Suppressor macrophage (primary cell): ENCODE results near the gene OLFML1.

Experiments used
- DNase-seq, 4 experiments: peaks; one replicate each; pipeline ENCODE4 v3.0.0-alpha.2; 2020 to 2022

The OLFML1 gene

GRCh38 chr11:7480113-7480512 is 5.2 kb upstream of the OLFML1 start:
- no peak for DNase-seq

- DNase-seq = no peak
Measured at GRCh38 chr11:7484131-7484530, 1.2 kb upstream of the OLFML1 start.

GRCh38 chr11:7484645-7485044 is 661 bp upstream of the OLFML1 start:
- DNase-seq = no peak

- DNase-seq = no peak
Measured at GRCh38 chr11:7486098-7486780, 933 bp downstream of the OLFML1 start.

- DNase-seq = no peak
Measured at GRCh38 chr11:7486781-7487140, 1.5 kb downstream of the OLFML1 start.

- no peak for DNase-seq
Measured at GRCh38 chr11:7487360-7487759, 2.1 kb downstream of the OLFML1 start.

- no peak for DNase-seq
Measured at GRCh38 chr11:7488681-7489080, 3.4 kb downstream of the OLFML1 start.

GRCh38 chr11:7489376-7489775 is 4.1 kb downstream of the OLFML1 start:
- DNase-seq = peak; percentile 33 to 74 (median 55)

GRCh38 chr11:7490054-7490453 is 4.7 kb downstream of the OLFML1 start:
- DNase-seq = peak; percentile 36 to 65 (median 48)

- DNase-seq = no peak
Measured at GRCh38 chr11:7490535-7490934, 5.2 kb downstream of the OLFML1 start.

GRCh38 chr11:7492253-7492652 is 6.9 kb downstream of the OLFML1 start:
- DNase-seq = no peak

GRCh38 chr11:7493670-7494069 is 8.4 kb downstream of the OLFML1 start:
- DNase-seq = no peak

- no peak for DNase-seq
Measured at GRCh38 chr11:7494086-7494745, 8.9 kb downstream of the OLFML1 start.

GRCh38 chr11:7495882-7496551 is 10.7 kb downstream of the OLFML1 start:
- DNase-seq = peak; percentile 61 to 85 (median 75)

GRCh38 chr11:7498193-7498592 is 12.9 kb downstream of the OLFML1 start:
- DNase-seq = peak; percentile 43 to 72 (median 67)

- DNase-seq = no peak
Measured at GRCh38 chr11:7499081-7499480, 13.8 kb downstream of the OLFML1 start.

- no peak for DNase-seq
Measured at GRCh38 chr11:7500251-7500650, 14.9 kb downstream of the OLFML1 start.

- no peak for DNase-seq
Measured at GRCh38 chr11:7501251-7501650, 15.9 kb downstream of the OLFML1 start.

GRCh38 chr11:7501894-7502293 is 16.6 kb downstream of the OLFML1 start:
- DNase-seq = no peak

- DNase-seq = no peak
Measured at GRCh38 chr11:7506243-7506642, 20.9 kb downstream of the OLFML1 start.

GRCh38 chr11:7508087-7508486 is 22.8 kb downstream of the OLFML1 start:
- DNase-seq = no peak

- no peak for DNase-seq
Measured at GRCh38 chr11:7509966-7510365, 24.7 kb downstream of the OLFML1 start.

- peak; percentile 60 to 76 (median 71) for DNase-seq
Measured at GRCh38 chr11:7511401-7511800, 26.1 kb downstream of the OLFML1 start.
